Measurements from ENCODE around the gene DEK.

DEK gene

GRCh38 chr6:18265787-18266522, 1.6 kb upstream of the DEK start:
- no peak for DNase-seq (ENCODE audit: low read depth in 2 of 2)

- DNase-seq (ENCODE audit: low read depth in 2 of 2) = no peak
These were observed 620 bp upstream of the DEK start for GRCh38 chr6:18264923-18265377.

GRCh38 chr6:18263418-18264218, 712 bp downstream of the DEK start:
- DNase-seq (ENCODE audit: low read depth in 2 of 2) = no peak

DNA sequence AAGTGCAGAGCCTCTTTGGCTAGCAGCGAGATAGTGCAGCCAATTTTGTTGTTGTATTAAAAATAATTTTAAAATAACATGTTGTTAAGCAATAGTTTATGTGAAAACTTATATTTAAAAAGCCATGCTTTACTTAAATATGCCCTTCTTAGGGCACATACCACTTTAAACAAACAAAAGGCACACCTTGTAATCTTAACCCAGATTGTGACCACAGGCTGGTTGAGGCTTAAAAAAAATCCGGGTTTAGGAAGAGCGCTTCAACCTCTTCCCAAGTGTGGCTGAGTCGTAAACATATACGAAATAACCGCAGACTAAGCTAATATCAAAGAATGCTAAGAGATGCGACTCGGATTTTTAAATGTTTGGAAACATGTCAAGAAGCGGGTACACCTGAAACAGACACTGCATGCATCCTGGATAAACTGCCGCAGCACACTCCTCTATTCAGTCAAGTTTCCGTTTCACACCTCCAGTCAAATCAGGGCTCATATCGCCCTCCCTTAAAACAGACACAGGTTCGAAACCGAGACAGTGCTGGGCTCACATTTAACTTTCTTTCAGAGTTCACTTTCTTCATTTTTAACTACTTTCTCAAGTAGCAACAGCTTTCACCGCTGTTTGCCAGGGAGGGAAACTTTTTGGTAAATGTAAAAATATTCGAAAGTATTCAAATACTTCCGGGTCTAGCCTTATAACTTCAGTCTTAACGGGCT, 1.5 kb downstream of the DEK start:
- no peak for DNase-seq (ENCODE audit: low read depth in 2 of 2)

GRCh38 chr6:18261877-18262276, 2.5 kb downstream of the DEK start:
- DNase-seq (ENCODE audit: low read depth in 2 of 2) = no peak

DNA sequence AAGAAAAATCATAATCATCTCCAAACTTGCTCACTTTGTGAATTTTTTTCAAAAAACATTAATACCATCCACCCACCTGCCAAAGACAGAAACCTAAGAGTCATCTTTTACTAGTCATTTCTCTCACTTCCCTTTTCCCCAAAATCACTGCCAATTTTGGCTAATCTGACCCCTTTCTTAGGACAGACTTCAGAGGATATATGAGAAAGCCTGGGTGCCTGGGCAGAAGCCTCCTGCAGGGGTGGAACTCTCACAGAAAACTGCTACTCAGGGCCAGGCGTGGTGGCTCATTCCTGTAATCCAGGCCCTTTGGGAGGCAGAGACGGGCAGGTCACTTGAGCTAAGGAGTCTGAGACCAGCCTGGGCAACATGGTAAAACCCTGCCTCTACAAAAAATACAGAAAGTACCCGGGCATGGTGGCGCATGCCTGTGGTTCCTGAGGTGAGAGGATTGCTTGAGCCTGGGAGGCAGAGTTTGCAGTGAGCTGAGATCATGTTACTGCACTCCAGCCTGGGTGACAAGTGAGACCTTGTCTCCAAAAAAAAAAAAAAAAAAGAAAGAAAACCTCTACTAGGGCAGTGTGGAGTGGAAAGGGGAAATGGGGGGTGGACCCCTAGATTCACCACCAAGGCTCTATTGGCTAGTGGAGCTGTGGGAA, 3.8 kb downstream of the DEK start:
- no peak for DNase-seq (ENCODE audit: low read depth in 2 of 2)

DNA sequence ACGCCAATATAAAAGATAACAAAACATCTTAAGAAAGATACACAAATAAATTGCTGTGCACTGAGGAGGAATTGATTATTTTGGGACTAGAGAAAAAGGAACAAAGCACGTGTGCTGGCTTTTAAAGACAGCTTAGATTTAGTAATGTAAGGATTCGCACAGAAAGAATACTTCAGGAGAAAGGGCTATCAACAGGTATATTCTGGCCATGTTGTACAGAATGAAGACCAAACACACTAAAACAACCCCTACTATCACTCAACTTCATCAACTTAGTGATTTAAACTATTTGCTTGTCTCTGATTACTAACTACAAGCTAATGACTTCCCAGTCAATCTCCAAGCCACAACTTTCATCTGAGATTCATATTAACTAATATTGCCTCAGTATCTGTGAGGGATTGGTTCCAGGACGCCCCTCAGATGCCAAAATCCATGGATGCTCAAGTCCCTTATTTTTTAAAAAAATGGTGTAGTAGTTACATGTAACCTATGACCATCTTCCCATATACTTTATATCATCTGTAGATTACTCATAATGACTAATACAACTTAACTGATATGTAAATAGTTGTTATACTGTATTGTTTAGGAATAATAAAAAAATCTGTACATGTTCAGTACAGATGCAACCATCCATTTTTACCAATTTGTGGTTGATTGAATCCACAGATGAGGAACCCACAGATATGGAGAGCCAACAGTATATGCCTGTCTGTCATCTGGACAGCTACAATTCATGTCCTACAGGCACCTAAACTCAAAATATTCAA, 4.5 kb downstream of the DEK start:
- no peak for DNase-seq (ENCODE audit: low read depth in 2 of 2)

- no peak for DNase-seq (ENCODE audit: low read depth in 2 of 2)
These were observed 9.5 kb downstream of the DEK start for GRCh38 chr6:18254793-18255192.

DNA sequence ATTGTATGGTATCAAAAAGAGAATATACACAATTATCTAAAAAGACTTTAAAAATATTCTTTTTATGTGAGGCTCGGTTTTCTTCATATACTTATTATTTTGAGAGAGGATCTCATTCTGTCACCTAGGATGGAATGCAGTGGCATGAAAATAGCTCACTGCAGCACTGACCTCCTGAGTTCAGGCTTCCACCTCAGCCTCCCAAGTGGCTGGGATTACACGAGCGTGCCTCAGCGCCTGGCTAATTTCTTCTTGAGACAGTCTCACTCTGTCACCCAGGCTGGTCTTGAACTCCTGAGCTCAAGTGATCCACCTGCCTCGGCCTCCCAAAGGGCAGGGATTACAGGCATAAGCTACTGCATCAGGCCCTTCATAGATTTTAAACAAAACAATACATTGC, 10.7 kb downstream of the DEK start:
- no peak for DNase-seq (ENCODE audit: low read depth in 2 of 2)

- no peak for DNase-seq (ENCODE audit: low read depth in 2 of 2)
These were observed 15.1 kb downstream of the DEK start for GRCh38 chr6:18249271-18249670.

GRCh38 chr6:18248698-18249097, 15.6 kb downstream of the DEK start:
- DNase-seq (ENCODE audit: low read depth in 2 of 2) = no peak

DNA sequence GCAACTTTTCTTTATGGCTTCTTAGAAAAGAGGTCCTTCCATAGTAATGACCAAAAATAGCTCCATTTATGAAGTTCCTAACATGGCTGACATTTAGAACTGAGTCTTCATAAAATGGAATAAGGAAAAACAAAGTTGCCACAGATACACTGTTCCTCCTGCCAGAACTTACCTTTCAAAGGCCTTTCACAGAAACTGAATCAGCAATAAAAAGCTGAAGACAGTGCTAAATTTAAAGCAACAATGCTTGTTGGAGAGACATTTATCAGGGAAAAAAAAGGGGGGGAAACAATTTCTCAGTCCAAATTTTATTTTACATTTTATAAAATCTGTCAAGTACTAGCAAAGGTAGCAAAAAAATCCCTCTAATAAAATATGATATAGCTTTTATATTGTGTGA, 17.3 kb downstream of the DEK start:
- DNase-seq (ENCODE audit: low read depth in 2 of 2) = no peak

DNA sequence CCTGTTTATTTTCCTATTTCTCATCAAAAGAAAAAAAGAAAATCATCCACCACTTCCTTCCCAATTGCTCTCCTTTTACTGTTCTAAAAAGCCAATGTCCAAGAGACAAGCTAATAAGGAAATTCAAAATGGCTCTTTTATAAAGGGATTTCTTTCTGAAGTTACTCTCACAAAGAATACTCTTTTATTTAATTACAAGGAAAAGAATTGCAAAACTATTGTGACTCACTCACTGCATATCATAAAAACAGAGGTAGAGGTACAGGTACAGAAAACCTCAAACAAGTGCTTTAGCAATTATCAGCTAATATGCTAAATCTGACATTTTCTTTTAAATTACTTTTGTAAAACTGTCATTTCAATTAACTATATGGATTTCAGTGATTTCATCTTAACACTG, 18.1 kb downstream of the DEK start:
- DNase-seq (ENCODE audit: low read depth in 2 of 2) = no peak

- DNase-seq (ENCODE audit: low read depth in 2 of 2) = no peak
These were observed 18.7 kb downstream of the DEK start for GRCh38 chr6:18245642-18246041.

- DNase-seq (ENCODE audit: low read depth in 2 of 2) = no peak
These were observed 19.3 kb downstream of the DEK start for GRCh38 chr6:18245079-18245478.

DNA sequence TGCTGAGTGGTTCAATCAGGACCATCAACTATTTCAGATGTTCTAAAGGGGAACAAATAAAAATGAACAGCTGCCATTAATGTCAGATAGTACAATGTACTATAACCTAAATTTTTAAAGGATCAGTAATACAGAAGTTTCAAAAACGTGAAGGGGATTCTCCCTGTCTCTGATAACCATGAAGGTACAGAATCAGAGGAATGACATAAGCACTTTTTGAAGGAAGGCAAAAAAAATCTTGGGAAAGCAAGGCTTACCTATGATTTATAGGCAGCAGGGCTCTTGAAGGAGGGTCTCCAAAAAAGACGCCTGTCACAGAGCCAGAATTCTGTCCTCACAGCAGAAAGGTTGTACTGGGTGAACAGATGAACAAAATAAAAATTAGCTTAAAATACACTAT, 20.1 kb downstream of the DEK start:
- DNase-seq (ENCODE audit: low read depth in 2 of 2) = no peak

DNA sequence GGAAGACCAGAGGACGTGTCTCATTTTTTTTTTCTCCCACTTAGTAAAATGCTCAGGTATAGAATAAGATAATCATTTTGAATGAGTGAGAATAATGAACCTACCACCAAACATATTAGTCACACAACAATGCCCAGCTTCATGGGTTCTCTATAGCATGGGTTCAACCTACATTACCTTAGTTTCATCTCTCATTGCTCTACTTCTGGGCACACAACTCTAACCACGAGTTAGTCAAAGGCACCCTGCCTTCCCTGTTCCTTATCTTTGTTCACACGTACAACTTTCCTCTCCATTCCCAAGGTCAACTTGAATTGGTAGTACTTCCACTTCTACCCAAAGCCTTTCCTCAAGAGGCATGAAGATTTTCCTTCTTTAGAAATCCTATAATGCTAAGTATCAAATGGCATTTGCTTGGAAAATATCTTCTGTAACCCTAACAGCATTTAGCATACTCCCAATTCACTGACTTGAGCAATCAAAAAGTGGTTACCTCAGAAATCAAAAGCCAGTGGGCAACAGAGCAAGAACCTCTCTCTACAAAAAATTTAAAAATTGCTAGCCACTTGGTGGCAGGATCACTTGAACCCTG, 20.9 kb downstream of the DEK start:
- DNase-seq (ENCODE audit: low read depth in 2 of 2) = no peak

GRCh38 chr6:18242062-18242851, 22.1 kb downstream of the DEK start:
- DNase-seq (ENCODE audit: low read depth in 2 of 2) = no peak

GRCh38 chr6:18241208-18242038, 22.9 kb downstream of the DEK start:
- no peak for DNase-seq (ENCODE audit: low read depth in 2 of 2)
